Mesendoderm (in vitro differentiated cells): Measurements from ENCODE around the gene TMEM256.

ENCODE experiments used
- DNase-seq: peaks from one replicate; pipeline ENCODE4 v3.0.0; 2013
- H2AK5ac ChIP-seq: 2 replicates; pipeline ENCODE4 v1.6.1; 2013; ENCODE audit warnings: low read length, inconsistent platforms
- H2BK120ac ChIP-seq: 2 replicates; pipeline ENCODE4 v1.6.1; 2013; ENCODE audit warnings: low read depth, mild to moderate bottlenecking, low read length, moderate library complexity, mixed read lengths
- H2BK15ac ChIP-seq: replicated peaks from 2 replicates; pipeline ENCODE4 v1.6.1; 2013; ENCODE audit warnings: low read depth, mild to moderate bottlenecking, moderate library complexity
- H2BK5ac ChIP-seq: 2 replicates; pipeline ENCODE4 v1.6.1; 2013; ENCODE audit warnings: low read length, inconsistent platforms
- H3K18ac ChIP-seq: 2 replicates; pipeline ENCODE4 v1.6.1; 2013; ENCODE audit warnings: mild to moderate bottlenecking, low read length, mixed read lengths
- H3K23ac ChIP-seq: one replicate; pipeline ENCODE4 v1.6.1; 2013; ENCODE audit warnings: low read length
- H3K27ac ChIP-seq: 2 replicates; pipeline ENCODE4 v1.5.1; 2013; ENCODE audit warnings: low read depth, mild to moderate bottlenecking, inconsistent platforms, low read length, moderate library complexity
- H3K27me3 ChIP-seq: 2 replicates; pipeline ENCODE4 v1.6.1; 2013; ENCODE audit warnings: low read length, control low read depth, mild to moderate bottlenecking, inconsistent platforms; ENCODE audit not compliant: insufficient read depth, poor library complexity
- H3K36me3 ChIP-seq: 2 replicates; pipeline ENCODE4 v1.6.1; 2013; ENCODE audit warnings: low read length, inconsistent platforms; ENCODE audit not compliant: control insufficient read depth, insufficient read depth
- H3K4ac ChIP-seq: one replicate; pipeline ENCODE4 v1.6.1; 2013; ENCODE audit warnings: low read depth, mild to moderate bottlenecking, low read length, moderate library complexity
- H3K4me1 ChIP-seq: 2 replicates; pipeline ENCODE4 v1.6.1; 2013; ENCODE audit warnings: low read depth, low read length, inconsistent platforms; ENCODE audit not compliant: control insufficient read depth
- H3K4me2 ChIP-seq: 2 replicates; pipeline ENCODE4 v1.6.1; 2013; ENCODE audit warnings: low read length
- H3K4me3 ChIP-seq: 2 replicates; pipeline ENCODE4 v1.5.1; 2013; ENCODE audit warnings: mild to moderate bottlenecking, low read length
- H3K56ac ChIP-seq: one replicate; pipeline ENCODE4 v1.6.1; 2013; ENCODE audit warnings: low read length
- H3K79me1 ChIP-seq: 2 replicates; pipeline ENCODE4 v1.6.1; 2013; ENCODE audit warnings: low read length, inconsistent platforms
- H3K79me2 ChIP-seq: 2 replicates; pipeline ENCODE4 v1.6.1; 2013; ENCODE audit warnings: mild to moderate bottlenecking, low read length; ENCODE audit not compliant: control insufficient read depth, insufficient read depth
- H3K9ac ChIP-seq: 2 replicates; pipeline ENCODE4 v1.6.1; 2013; ENCODE audit warnings: low read length, inconsistent platforms
- H4K5ac ChIP-seq: one replicate; pipeline ENCODE4 v1.6.1; 2013; ENCODE audit warnings: low read length
- H4K8ac ChIP-seq: one replicate; pipeline ENCODE4 v1.6.1; 2013; ENCODE audit warnings: low read depth, mild to moderate bottlenecking, control low read depth, low read length, moderate library complexity
- WGBS: extraction: QIAGEN DNeasy Blood & Tissue Kit; methylation state at CpG from one replicate; pipeline ENCODE4 v1.1.7; 2013; ENCODE audit warnings: low lambda C conversion rate, missing lambda C conversion rate; ENCODE audit not compliant: insufficient coverage; ENCODE audit errors: extremely low coverage; 5-methylcytosine and 5-hydroxymethylcytosine counted together

TMEM256 gene

GRCh38 chr17:7419819-7420610, 16.1 kb upstream of the TMEM256 start, which contains the start of gene SPEM1:
SPEM1 (plus strand) TSS chr17:7420324; CDS start chr17:7420385, 61 bp downstream.
- H2BK5ac ChIP-seq: no peak within 1 kb of the TSS
- WGBS: no CpG with 5 or more reads among the region's 17 CpGs
- no peak within 1 kb of the TSS for H3K9ac ChIP-seq
- no peak within 1 kb of the TSS for H3K18ac ChIP-seq
- H2BK15ac ChIP-seq: no peak within 1 kb of the TSS
- peak; percentile 58 for DNase-seq
- H3K4me2 ChIP-seq: no peak within 1 kb of the TSS
- no peaks in the 10 kb centered on the region for H3K27me3 ChIP-seq
- H3K4ac ChIP-seq: no peak within 1 kb of the TSS
- no peak within 1 kb of the TSS for H4K8ac ChIP-seq
- no peak within 1 kb of the TSS for H3K56ac ChIP-seq
- no peaks in the 10 kb centered on the region for H3K79me1 ChIP-seq
- H3K23ac ChIP-seq: no peak within 1 kb of the TSS
- no peak within 1 kb of the TSS for H2AK5ac ChIP-seq
- H4K5ac ChIP-seq: no peak within 1 kb of the TSS
- H3K27ac ChIP-seq: no peak within 1 kb of the TSS
- H3K4me3 ChIP-seq: no peak within 1 kb of the TSS
- H2BK120ac ChIP-seq: no peak within 1 kb of the TSS
- no peaks in the 10 kb centered on the region for H3K36me3 ChIP-seq
- no peaks in the 10 kb centered on the region for H3K4me1 ChIP-seq
- H3K79me2 ChIP-seq: no peaks in the 10 kb centered on the region

- Histone ChIP-seq H3K79me2 (no peaks in the 10 kb centered on the region), H3K4me3 (no peak overlapping the region), H3K79me1 (no peaks in the 10 kb centered on the region), H2BK5ac (no peak overlapping the region), H2BK15ac (no peak overlapping the region), H3K4me2 (no peak overlapping the region), H3K27ac (no peak overlapping the region), H3K18ac (no peak overlapping the region), H4K8ac (no peak overlapping the region), H3K23ac (no peak overlapping the region), H2BK120ac (no peak overlapping the region), H3K4ac (no peak overlapping the region), H3K27me3 (no peaks in the 10 kb centered on the region), H3K36me3 (no peaks in the 10 kb centered on the region), H4K5ac (no peak overlapping the region), H3K9ac (no peak overlapping the region), H2AK5ac (no peak overlapping the region), H3K56ac (peak overlapping the region; percentile 10), H3K4me1 (no peaks in the 10 kb centered on the region)
- no peak for DNase-seq
- WGBS: no CpG with 5 or more reads among the region's 18 CpGs
These were observed 14.7 kb upstream of the TMEM256 start for GRCh38 chr17:7418472-7419152.

- H2AK5ac ChIP-seq: no peak overlapping the region
- H2BK5ac ChIP-seq: no peak overlapping the region
- no peak overlapping the region for H3K23ac ChIP-seq
- H3K4me3 ChIP-seq: no peak overlapping the region
- no peaks in the 10 kb centered on the region for H3K36me3 ChIP-seq
- H3K18ac ChIP-seq: no peak overlapping the region
- H3K4ac ChIP-seq: no peak overlapping the region
- no peak overlapping the region for H2BK120ac ChIP-seq
- no peak overlapping the region for H4K5ac ChIP-seq
- no peaks in the 10 kb centered on the region for H3K79me1 ChIP-seq
- no peaks in the 10 kb centered on the region for H3K27me3 ChIP-seq
- no peak for DNase-seq
- no CpG with 5 or more reads among the region's 54 CpGs for WGBS
- no peaks in the 10 kb centered on the region for H3K79me2 ChIP-seq
- no peak overlapping the region for H3K56ac ChIP-seq
- H3K27ac ChIP-seq: no peak overlapping the region
- H4K8ac ChIP-seq: no peak overlapping the region
- H3K4me1 ChIP-seq: no peaks in the 10 kb centered on the region
- no peak overlapping the region for H2BK15ac ChIP-seq
- H3K9ac ChIP-seq: no peak overlapping the region
- H3K4me2 ChIP-seq: no peak overlapping the region
These were observed 13.3 kb upstream of the TMEM256 start for GRCh38 chr17:7417056-7417655.

- Histone ChIP-seq H3K18ac (no peak overlapping the region), H3K79me1 (no peaks in the 10 kb centered on the region), H3K36me3 (no peaks in the 10 kb centered on the region), H2BK5ac (no peak overlapping the region), H4K5ac (no peak overlapping the region), H3K79me2 (no peaks in the 10 kb centered on the region), H4K8ac (no peak overlapping the region), H3K27ac (no peak overlapping the region), H3K23ac (no peak overlapping the region), H3K4me3 (no peak overlapping the region), H3K4me2 (no peak overlapping the region), H3K4me1 (no peaks in the 10 kb centered on the region), H3K9ac (no peak overlapping the region), H3K4ac (no peak overlapping the region), H3K27me3 (no peaks in the 10 kb centered on the region), H2AK5ac (no peak overlapping the region), H2BK120ac (no peak overlapping the region), H3K56ac (no peak overlapping the region), H2BK15ac (no peak overlapping the region)
- no peak for DNase-seq
- no CpG with 5 or more reads among the region's 6 CpGs for WGBS
These were observed 12.4 kb upstream of the TMEM256 start for GRCh38 chr17:7416323-7416722.

GRCh38 chr17:7415784-7416183, 11.9 kb upstream of the TMEM256 start:
- Histone ChIP-seq H4K5ac (no peak overlapping the region), H2BK5ac (no peak overlapping the region), H3K9ac (no peak overlapping the region), H3K23ac (no peak overlapping the region), H3K79me2 (no peaks in the 10 kb centered on the region), H3K56ac (no peak overlapping the region), H3K4me3 (no peak overlapping the region), H3K4ac (no peak overlapping the region), H2BK120ac (no peak overlapping the region), H3K18ac (no peak overlapping the region), H2BK15ac (no peak overlapping the region), H4K8ac (no peak overlapping the region), H3K36me3 (no peaks in the 10 kb centered on the region), H3K4me1 (no peaks in the 10 kb centered on the region), H3K4me2 (no peak overlapping the region), H3K27ac (no peak overlapping the region), H2AK5ac (no peak overlapping the region), H3K79me1 (no peaks in the 10 kb centered on the region), H3K27me3 (no peaks in the 10 kb centered on the region)
- DNase-seq: no peak
- WGBS: no CpG with 5 or more reads among the region's 23 CpGs
